ENCODE results near the gene PRR19.
A peak's percentile ranks its signal among the peaks of the same experiment; 100 is the strongest.

PRR19 gene

GRCh38 chr19:42303876-42304275, 1.9 kb downstream of the PRR19 start:
- no peak overlapping the region for H4K8ac ChIP-seq (ENCODE audit: low read depth, low read length)
- no peak overlapping the region for H3K9ac ChIP-seq (ENCODE audit: low read depth, low read length, poor library complexity)
- no peaks in the 10 kb centered on the region for H3K9me3 ChIP-seq (replicated peaks in 1 of 2; ENCODE audit: control insufficient read depth in 2 of 2, insufficient read depth in 1 of 2, low read depth in 1 of 2, low read length in 2 of 2)
- H4K91ac ChIP-seq (ENCODE audit: low read depth, low read length, poor library complexity) = no peak overlapping the region
- H3K4me3 ChIP-seq (ENCODE audit: low read length in 2 of 2) = no peak overlapping the region
- H3K23ac ChIP-seq (ENCODE audit: low read depth, low read length, poor library complexity) = no peak overlapping the region
- H3K14ac ChIP-seq (ENCODE audit: low read length) = no peak overlapping the region
- no peak overlapping the region for H2BK5ac ChIP-seq (ENCODE audit: low read length)
- H2AK5ac ChIP-seq (ENCODE audit: low read depth, low read length) = peak overlapping the region; percentile 81
- H3K79me1 ChIP-seq (ENCODE audit: low read depth, low read length) = peaks cover 2% of the 10 kb centered on the region
- peak overlapping the region; percentile 90 for H2AFZ ChIP-seq (ENCODE audit: low read length)
- no peak for DNase-seq (ENCODE audit: low spot score)
- H3K4me2 ChIP-seq (ENCODE audit: insufficient read depth, low read length, poor library complexity, severe bottlenecking) = no peak overlapping the region
- H2BK12ac ChIP-seq (ENCODE audit: low read length) = no peak overlapping the region
- whole genome bisulfite sequencing, 2 donors (ENCODE audit: extremely low coverage in 2 of 2, insufficient read length in 2 of 2, insufficient replicate concordance in 1 of 2) = no CpG with 5 or more reads among the region's 8 CpGs
- H3K4ac ChIP-seq (ENCODE audit: low read length) = no peak overlapping the region
- H3K18ac ChIP-seq (ENCODE audit: low read length) = no peak overlapping the region
- no peaks in the 10 kb centered on the region for H3K27me3 ChIP-seq (ENCODE audit: control insufficient read depth in 3 of 3, insufficient read depth in 3 of 3, low read depth in 1 of 3, low read length in 3 of 3)
- no peak overlapping the region for H2BK120ac ChIP-seq (ENCODE audit: low read depth, low read length)
- no peak overlapping the region for H2BK15ac ChIP-seq (ENCODE audit: low read length)
- H3K4me1 ChIP-seq (ENCODE audit: control insufficient read depth in 2 of 2, insufficient read depth in 1 of 2, low read depth in 1 of 2, low read length in 2 of 2) = peaks cover 10 to 13% of the 10 kb centered on the region in 2 donors
- H3K36me3 ChIP-seq (replicated peaks in 1 of 2; ENCODE audit: control insufficient read depth in 2 of 2, insufficient read depth in 2 of 2, low read length in 2 of 2) = peaks cover 6 to 21% of the 10 kb centered on the region in 2 donors
- no peak overlapping the region for H3K27ac ChIP-seq (replicated peaks; ENCODE audit: low read length)

GRCh38 chr19:42306646-42307045, 4.7 kb downstream of the PRR19 start:
- Histone ChIP-seq H2AFZ (ENCODE audit: low read length) (no peak overlapping the region), H3K4me1 (ENCODE audit: control insufficient read depth in 2 of 2, insufficient read depth in 1 of 2, low read depth in 1 of 2, low read length in 2 of 2) (peaks cover 7 to 10% of the 10 kb centered on the region in 2 donors), H4K91ac (ENCODE audit: low read depth, low read length, poor library complexity) (no peak overlapping the region), H3K23ac (ENCODE audit: low read depth, low read length, poor library complexity) (no peak overlapping the region), H3K27me3 (ENCODE audit: control insufficient read depth in 3 of 3, insufficient read depth in 3 of 3, low read depth in 1 of 3, low read length in 3 of 3) (no peaks in the 10 kb centered on the region), H2BK120ac (ENCODE audit: low read depth, low read length) (no peak overlapping the region), H2BK5ac (ENCODE audit: low read length) (peak overlapping the region; percentile 71), H3K4me2 (ENCODE audit: insufficient read depth, low read length, poor library complexity, severe bottlenecking) (no peak overlapping the region), H3K79me1 (ENCODE audit: low read depth, low read length) (peaks cover 2% of the 10 kb centered on the region), H2BK12ac (ENCODE audit: low read length) (peak overlapping the region; percentile 49), H3K14ac (ENCODE audit: low read length) (no peak overlapping the region), H3K18ac (ENCODE audit: low read length) (peak overlapping the region; percentile 72), H2BK15ac (ENCODE audit: low read length) (peak overlapping the region; percentile 14), H3K4me3 (ENCODE audit: low read length in 2 of 2) (peak overlapping the region in 1 of 2 donors; percentile 21), H3K27ac (replicated peaks; ENCODE audit: low read length) (no peak overlapping the region), H3K9ac (ENCODE audit: low read depth, low read length, poor library complexity) (no peak overlapping the region), H2AK5ac (ENCODE audit: low read depth, low read length) (peak overlapping the region; percentile 91), H3K4ac (ENCODE audit: low read length) (no peak overlapping the region), H3K9me3 (replicated peaks in 1 of 2; ENCODE audit: control insufficient read depth in 2 of 2, insufficient read depth in 1 of 2, low read depth in 1 of 2, low read length in 2 of 2) (no peaks in the 10 kb centered on the region), H3K36me3 (replicated peaks in 1 of 2; ENCODE audit: control insufficient read depth in 2 of 2, insufficient read depth in 2 of 2, low read length in 2 of 2) (no peaks in the 10 kb centered on the region), H4K8ac (ENCODE audit: low read depth, low read length) (peak overlapping the region; percentile 9)
- WGBS, 2 donors (ENCODE audit: extremely low coverage in 2 of 2, insufficient read length in 2 of 2, insufficient replicate concordance in 1 of 2) = no CpG with 5 or more reads among the region's 22 CpGs
- DNase-seq (ENCODE audit: low spot score) = no peak

GRCh38 chr19:42309686-42310085, 7.8 kb downstream of the PRR19 start:
- Histone ChIP-seq H2BK120ac (ENCODE audit: low read depth, low read length) (no peak overlapping the region), H3K79me1 (ENCODE audit: low read depth, low read length) (no peaks in the 10 kb centered on the region), H3K4me2 (ENCODE audit: insufficient read depth, low read length, poor library complexity, severe bottlenecking) (no peak overlapping the region), H3K18ac (ENCODE audit: low read length) (peak overlapping the region; percentile 76), H2AFZ (ENCODE audit: low read length) (no peak overlapping the region), H2BK15ac (ENCODE audit: low read length) (peak overlapping the region; percentile 32), H3K14ac (ENCODE audit: low read length) (peak overlapping the region; percentile 56), H3K4me3 (ENCODE audit: low read length in 2 of 2) (no peak overlapping the region), H3K27ac (replicated peaks; ENCODE audit: low read length) (no peak overlapping the region), H3K27me3 (ENCODE audit: control insufficient read depth in 3 of 3, insufficient read depth in 3 of 3, low read depth in 1 of 3, low read length in 3 of 3) (peaks cover 0 to 12% (median 0%) of the 10 kb centered on the region in 3 experiments), H3K36me3 (replicated peaks in 1 of 2; ENCODE audit: control insufficient read depth in 2 of 2, insufficient read depth in 2 of 2, low read length in 2 of 2) (no peaks in the 10 kb centered on the region), H4K8ac (ENCODE audit: low read depth, low read length) (no peak overlapping the region), H3K9me3 (replicated peaks in 1 of 2; ENCODE audit: control insufficient read depth in 2 of 2, insufficient read depth in 1 of 2, low read depth in 1 of 2, low read length in 2 of 2) (no peaks in the 10 kb centered on the region), H3K4me1 (ENCODE audit: control insufficient read depth in 2 of 2, insufficient read depth in 1 of 2, low read depth in 1 of 2, low read length in 2 of 2) (peaks cover 0 to 5% of the 10 kb centered on the region in 2 donors), H2AK5ac (ENCODE audit: low read depth, low read length) (peak overlapping the region; percentile 56), H4K91ac (ENCODE audit: low read depth, low read length, poor library complexity) (no peak overlapping the region), H2BK5ac (ENCODE audit: low read length) (no peak overlapping the region), H3K4ac (ENCODE audit: low read length) (no peak overlapping the region), H3K9ac (ENCODE audit: low read depth, low read length, poor library complexity) (peak overlapping the region; percentile 70), H2BK12ac (ENCODE audit: low read length) (no peak overlapping the region), H3K23ac (ENCODE audit: low read depth, low read length, poor library complexity) (no peak overlapping the region)
- no CpG with 5 or more reads among the region's 14 CpGs for WGBS, 2 donors (ENCODE audit: extremely low coverage in 2 of 2, insufficient read length in 2 of 2, insufficient replicate concordance in 1 of 2)
- no peak for DNase-seq (ENCODE audit: low spot score)

- Histone ChIP-seq H3K4me3 (ENCODE audit: low read length in 2 of 2) (no peak overlapping the region), H3K4me1 (ENCODE audit: control insufficient read depth in 2 of 2, insufficient read depth in 1 of 2, low read depth in 1 of 2, low read length in 2 of 2) (peaks cover 4 to 5% of the 10 kb centered on the region in 2 donors), H3K27ac (replicated peaks; ENCODE audit: low read length) (no peak overlapping the region), H2AFZ (ENCODE audit: low read length) (no peak overlapping the region), H3K9me3 (replicated peaks in 1 of 2; ENCODE audit: control insufficient read depth in 2 of 2, insufficient read depth in 1 of 2, low read depth in 1 of 2, low read length in 2 of 2) (no peaks in the 10 kb centered on the region), H2BK12ac (ENCODE audit: low read length) (no peak overlapping the region), H3K23ac (ENCODE audit: low read depth, low read length, poor library complexity) (no peak overlapping the region), H4K91ac (ENCODE audit: low read depth, low read length, poor library complexity) (no peak overlapping the region), H2AK5ac (ENCODE audit: low read depth, low read length) (peak overlapping the region; percentile 68), H2BK5ac (ENCODE audit: low read length) (no peak overlapping the region), H3K18ac (ENCODE audit: low read length) (no peak overlapping the region), H3K14ac (ENCODE audit: low read length) (no peak overlapping the region), H3K27me3 (ENCODE audit: control insufficient read depth in 3 of 3, insufficient read depth in 3 of 3, low read depth in 1 of 3, low read length in 3 of 3) (peaks cover 0 to 17% (median 0%) of the 10 kb centered on the region in 3 experiments), H3K36me3 (replicated peaks in 1 of 2; ENCODE audit: control insufficient read depth in 2 of 2, insufficient read depth in 2 of 2, low read length in 2 of 2) (no peaks in the 10 kb centered on the region), H4K8ac (ENCODE audit: low read depth, low read length) (no peak overlapping the region), H3K79me1 (ENCODE audit: low read depth, low read length) (no peaks in the 10 kb centered on the region), H3K4me2 (ENCODE audit: insufficient read depth, low read length, poor library complexity, severe bottlenecking) (no peak overlapping the region), H2BK120ac (ENCODE audit: low read depth, low read length) (no peak overlapping the region), H2BK15ac (ENCODE audit: low read length) (no peak overlapping the region), H3K4ac (ENCODE audit: low read length) (no peak overlapping the region), H3K9ac (ENCODE audit: low read depth, low read length, poor library complexity) (no peak overlapping the region)
- WGBS, 2 donors (ENCODE audit: extremely low coverage in 2 of 2, insufficient read length in 2 of 2, insufficient replicate concordance in 1 of 2) = no CpG with 5 or more reads among the region's 2 CpGs
- DNase-seq (ENCODE audit: low spot score) = no peak
Observed at GRCh38 chr19:42311657-42312056, 9.7 kb downstream of the PRR19 start.
